ENCODE data around the gene ALOX12. TPM values are rescaled to one million over a fixed set of nuclear protein-coding genes. Genes with fewer than 3 reads are reported as not detected.
"Not testable (repeated sequence)": the region's sequence is repeated elsewhere in the genome, so short reads cannot be mapped to it uniquely, and the experiment has no call there.

Gene ALOX12
- total and polyA plus RNA-seq, 12 donors = 0.16 to 0.39 (median 0.23) TPM; not detected in 9

- WGBS, 4 donors = 73 to 82% (median 80%) methylated on average over 3 of the region's 3 CpGs
- no peak for TF ChIP-seq CTCF (IDR thresholded peaks at IDR 0.05)
- TF ChIP-seq POLR2A (IDR thresholded peaks at IDR 0.05) = no peak
- DNase-seq = no peak
Observed at GRCh38 chr17:6948976-6949375, 46.9 kb upstream of the ALOX12 start.

GRCh38 chr17:6950938-6951337 lies 44.9 kb upstream of the ALOX12 start:
- intact Hi-C loops (cut with DNase I) = not testable (repeated sequence)

More at GRCh38 chr17:6948976-6949375, 46.9 kb upstream of the ALOX12 start:
- Histone ChIP-seq H3K36me3 (replicated peaks in 1 of 2) (no peaks in the 10 kb centered on the region), H3K4me1 (replicated peaks in 1 of 2) (no peaks in the 10 kb centered on the region), H3K9me3 (replicated peaks in 1 of 3) (no peaks in the 10 kb centered on the region), H3K27ac (no peak overlapping the region), H3K4me3 (no peak overlapping the region), H3K27me3 (no peaks in the 10 kb centered on the region)
- intact Hi-C loops (cut with DNase I) = no loop called here

GRCh38 chr17:6953689-6954088 lies 42.2 kb upstream of the ALOX12 start:
- intact Hi-C loops (cut with DNase I) = no loop called here

More at GRCh38 chr17:6950938-6951337, 44.9 kb upstream of the ALOX12 start:
- not testable (repeated sequence) for H3K27ac ChIP-seq; H3K36me3 ChIP-seq (replicated peaks in 1 of 2); H3K4me1 ChIP-seq (replicated peaks in 1 of 2); DNase-seq; H3K27me3 ChIP-seq; H3K9me3 ChIP-seq (replicated peaks in 1 of 3); H3K4me3 ChIP-seq
- WGBS, 4 donors = 87 to 97% (median 96%) methylated on average over 2 of the region's 2 CpGs

GRCh38 chr17:6959700-6960099 lies 36.1 kb upstream of the ALOX12 start:
- H3K36me3 ChIP-seq (replicated peaks in 1 of 2) = no peaks in the 10 kb centered on the region
- no peaks in the 10 kb centered on the region for H3K4me1 ChIP-seq (replicated peaks in 1 of 2)
- intact Hi-C loops (cut with DNase I) = no loop called here
- no peak overlapping the region for H3K4me3 ChIP-seq
- TF ChIP-seq CTCF (IDR thresholded peaks at IDR 0.05) = no peak
- TF ChIP-seq POLR2A (IDR thresholded peaks at IDR 0.05) = no peak
- DNase-seq = no peak
- no peaks in the 10 kb centered on the region for H3K9me3 ChIP-seq (replicated peaks in 1 of 3)
- no peak overlapping the region for H3K27ac ChIP-seq
- WGBS, 4 donors = 74 to 87% (median 85%) methylated on average over 2 to 3 of the region's 3 CpGs
- H3K27me3 ChIP-seq = no peaks in the 10 kb centered on the region

More at GRCh38 chr17:6953689-6954088, 42.2 kb upstream of the ALOX12 start:
- WGBS, 4 donors = 82 to 89% (median 84%) methylated on average over 5 of the region's 5 CpGs
- Histone ChIP-seq H3K4me3 (no peak overlapping the region), H3K36me3 (replicated peaks in 1 of 2) (no peaks in the 10 kb centered on the region), H3K27me3 (no peaks in the 10 kb centered on the region), H3K27ac (no peak overlapping the region), H3K9me3 (replicated peaks in 1 of 3) (no peaks in the 10 kb centered on the region), H3K4me1 (replicated peaks in 1 of 2) (no peaks in the 10 kb centered on the region)
- DNase-seq = no peak
- TF ChIP-seq POLR2A (IDR thresholded peaks at IDR 0.05) (no peak), CTCF (IDR thresholded peaks at IDR 0.05) (no peak)

- no peaks in the 10 kb centered on the region for H3K36me3 ChIP-seq (replicated peaks in 1 of 2)
- DNase-seq = no peak
- no peaks in the 10 kb centered on the region for H3K4me1 ChIP-seq (replicated peaks in 1 of 2)
- intact Hi-C loops (cut with DNase I) = no loop called here
- no peaks in the 10 kb centered on the region for H3K27me3 ChIP-seq
- no peak overlapping the region for H3K4me3 ChIP-seq
- no peaks in the 10 kb centered on the region for H3K9me3 ChIP-seq (replicated peaks in 1 of 3)
- no peak for TF ChIP-seq POLR2A (IDR thresholded peaks at IDR 0.05)
- TF ChIP-seq CTCF (IDR thresholded peaks at IDR 0.05) = no peak
- H3K27ac ChIP-seq = no peak overlapping the region
- 66 to 79% (median 74%) methylated on average over 4 of the region's 4 CpGs for WGBS, 4 donors
Observed at GRCh38 chr17:6969323-6969726, 26.5 kb upstream of the ALOX12 start.
